ENCODE measurements around the gene PTPRN2. TPM values are rescaled to one million over a fixed set of nuclear protein-coding genes. Genes with fewer than 3 reads are reported as not detected.

PTPRN2 gene
- total and polyA plus RNA-seq, 9 of the 15 experiments (the other 6 are each of a cell fraction or from before 2014, with no cell fraction given): not detected

GRCh38 chr7:157844141-157844540 lies 743.5 kb downstream of the PTPRN2 start (continued):
- TF ChIP-seq HOMEZ (CRISPR knock-in tag; IDR thresholded peaks at IDR 0.05): no peak
- no peak for TF ChIP-seq MIER1 (IDR thresholded peaks at IDR 0.05; ENCODE audit: low read depth)
- no peak for TF ChIP-seq HDAC6 (IDR thresholded peaks at IDR 0.05; ENCODE audit: low read depth, low read length)
- TF ChIP-seq, protein P1, sequence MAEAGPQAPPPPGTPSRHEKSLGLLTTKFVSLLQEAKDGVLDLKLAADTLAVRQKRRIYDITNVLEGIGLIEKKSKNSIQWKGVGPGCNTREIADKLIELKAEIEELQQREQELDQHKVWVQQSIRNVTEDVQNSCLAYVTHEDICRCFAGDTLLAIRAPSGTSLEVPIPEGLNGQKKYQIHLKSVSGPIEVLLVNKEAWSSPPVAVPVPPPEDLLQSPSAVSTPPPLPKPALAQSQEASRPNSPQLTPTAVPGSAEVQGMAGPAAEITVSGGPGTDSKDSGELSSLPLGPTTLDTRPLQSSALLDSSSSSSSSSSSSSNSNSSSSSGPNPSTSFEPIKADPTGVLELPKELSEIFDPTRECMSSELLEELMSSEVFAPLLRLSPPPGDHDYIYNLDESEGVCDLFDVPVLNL (CRISPR knock-in tag; IDR thresholded peaks at IDR 0.05; ENCODE audit: low read depth): no peak
- no peak for TF ChIP-seq GTF2E2 (tag; IDR thresholded peaks at IDR 0.05)
- TF ChIP-seq MEF2D (tag; conservative IDR thresholded peaks at IDR 0.05; ENCODE audit: low read depth): no peak
- TF ChIP-seq HMG20B (CRISPR knock-in tag; IDR thresholded peaks at IDR 0.05): no peak
- TF ChIP-seq ZNF699 (CRISPR knock-in tag; IDR thresholded peaks at IDR 0.05; ENCODE audit: insufficient replicate concordance): no peak
